Activated CD4-positive, alpha-beta T cell treated with anti-CD3 and anti-CD28 coated beads, Interleukin-2, Interleukin-6, amounts not matched to agents 100 ng/mL and 50 ng/mL, durations not matched to agents 16 hours and 8 hours (primary cell): ENCODE results near the gene RALGPS1.

Experiments used
- DNase-seq: peaks from one replicate; pipeline ENCODE4 v3.0.0-alpha.2; 2020

Gene RALGPS1

GRCh38 chr9:127104581-127105311 is 190.2 kb downstream of the RALGPS1 start:
- no peak for DNase-seq

- DNase-seq = no peak
Observed at GRCh38 chr9:127105805-127106465, 191.4 kb downstream of the RALGPS1 start.

- no peak for DNase-seq
Observed at GRCh38 chr9:127106466-127106855, 191.9 kb downstream of the RALGPS1 start.

GRCh38 chr9:127107171-127107928 is 192.8 kb downstream of the RALGPS1 start:
- DNase-seq = no peak

- no peak for DNase-seq
Observed at GRCh38 chr9:127107929-127108876, 193.6 kb downstream of the RALGPS1 start.

- no peak for DNase-seq
Observed at GRCh38 chr9:127109212-127109711, 194.7 kb downstream of the RALGPS1 start.

- DNase-seq = no peak
Observed at GRCh38 chr9:127112056-127112455, 197.5 kb downstream of the RALGPS1 start.

GRCh38 chr9:127112735-127113161 is 198.2 kb downstream of the RALGPS1 start:
- DNase-seq = no peak

- no peak for DNase-seq
Observed at GRCh38 chr9:127113191-127113972, 198.8 kb downstream of the RALGPS1 start.

GRCh38 chr9:127114606-127115005 is 200.0 kb downstream of the RALGPS1 start:
- DNase-seq = no peak

- DNase-seq = peak; percentile 22
Observed at GRCh38 chr9:127116088-127116726, 201.6 kb downstream of the RALGPS1 start.

GRCh38 chr9:127116957-127117356 is 202.4 kb downstream of the RALGPS1 start:
- no peak for DNase-seq

- DNase-seq = no peak
Observed at GRCh38 chr9:127117801-127118200, 203.2 kb downstream of the RALGPS1 start.

- no peak for DNase-seq
Observed at GRCh38 chr9:127118597-127119319, 204.2 kb downstream of the RALGPS1 start.

GRCh38 chr9:127119320-127119709 is 204.7 kb downstream of the RALGPS1 start:
- DNase-seq = no peak

- no peak for DNase-seq
Observed at GRCh38 chr9:127121628-127122175, 207.1 kb downstream of the RALGPS1 start.

- DNase-seq = peak; percentile 19
Observed at GRCh38 chr9:127122176-127123063, 207.8 kb downstream of the RALGPS1 start, which contains the start of gene ANGPTL2. ANGPTL2 (minus strand) TSS chr9:127122635; CDS start chr9:127108731, 13,904 bp downstream.

GRCh38 chr9:127123064-127123890 is 208.7 kb downstream of the RALGPS1 start:
- DNase-seq = no peak
